ENCODE data around the gene MTR. TPM values are rescaled to one million over a fixed set of nuclear protein-coding genes. Genes with fewer than 3 reads are reported as not detected.

The MTR gene
- total and polyA plus RNA-seq, 9 of the 15 experiments (the other 6 are each of a cell fraction or from before 2014, with no cell fraction given): 3.4 to 44.3 (median 20.3) TPM

GRCh38 chr1:236795035-236795756, at the start of gene MTR (continued):
- TF ChIP-seq CHD7 (IDR thresholded peaks at IDR 0.05; ENCODE audit: low read depth, low read length) (no peak), HDAC8 (tag; IDR thresholded peaks at IDR 0.05) (peak; percentile 61), ZKSCAN1 (IDR thresholded peaks at IDR 0.05; ENCODE audit: low read depth, low read length) (peak; percentile 79; the same call in 1 of the 2 replicates), ETV6 (IDR thresholded peaks at IDR 0.05; ENCODE audit: borderline replicate concordance in 1 of 2, low read depth in 2 of 2, low read length in 1 of 2) (no peak), ETV6 (CRISPR knock-in tag; IDR thresholded peaks at IDR 0.05; ENCODE audit: borderline replicate concordance) (peak; percentile 66; the same call in 1 of the 2 replicates), ZNF398 (CRISPR knock-in tag; IDR thresholded peaks at IDR 0.05) (no peak), ZNF263 (CRISPR knock-in tag; IDR thresholded peaks at IDR 0.05; ENCODE audit: borderline replicate concordance) (peak; percentile 49; the same call in 1 of the 2 replicates), MNT (conservative IDR thresholded peaks at IDR 0.05) (peak; percentile 98 to 99), TAF7 (tag; IDR thresholded peaks at IDR 0.05) (peak; percentile 88)

All from K562 (cell line).